Esophagus muscularis mucosa (tissue), 4 donors: ENCODE results near the gene ZNF763.

Experiments used
- CTCF ChIP-seq, 3 experiments: fragments of 200-600 bp in 2 of 3; fragments of 450-650 bp in 1 of 3; sonication (generic) in 2 of 3; IDR thresholded peaks; one replicate each; pipeline ENCODE4 v1.5.1; 2017 to 2019; ENCODE audit warnings: antibody characterized with exemption in 3 of 3, mild to moderate bottlenecking in 2 of 3, moderate library complexity in 1 of 3
- EP300 ChIP-seq: sonication (generic); formaldehyde crosslinking; IDR thresholded peaks from one replicate; pipeline ENCODE4 v1.6.1; 2017; ENCODE audit warnings: antibody characterized with exemption
- POLR2A ChIP-seq: fragments of 450-650 bp; IDR thresholded peaks from one replicate; pipeline ENCODE4 v1.6.1; 2017; ENCODE audit warnings: antibody characterized with exemption, moderate library complexity, mild to moderate bottlenecking, low read depth
- POLR2AphosphoS5 ChIP-seq, 2 donors: sonication (generic); formaldehyde crosslinking; IDR thresholded peaks; one replicate each; pipeline ENCODE4 v1.6.1; 2017; ENCODE audit warnings: antibody characterized with exemption in 2 of 2

- TF ChIP-seq CTCF (IDR thresholded peaks at IDR 0.05) = no peak
- no peak for TF ChIP-seq POLR2A
- TF ChIP-seq POLR2AphosphoS5 (IDR thresholded peaks at IDR 0.05) = no peak
- TF ChIP-seq EP300 = no peak
Measured at GRCh38 chr19:11942008-11942842, 22.6 kb upstream of the ZNF763 start.
